Measurements from ENCODE around the gene PKNOX2.

Gene PKNOX2

GRCh38 chr11:125190566-125190965, 26.0 kb downstream of the PKNOX2 start:
- no peak for DNase-seq (ENCODE audit: low spot score)
- TF ChIP-seq CTCF (IDR thresholded peaks at IDR 0.05; ENCODE audit: extremely low read depth, missing control alignments) = no peak

GRCh38 chr11:125192183-125192582, 27.6 kb downstream of the PKNOX2 start:
- TF ChIP-seq CTCF (IDR thresholded peaks at IDR 0.05; ENCODE audit: extremely low read depth, missing control alignments) = no peak
- no peak for DNase-seq (ENCODE audit: low spot score)

- TF ChIP-seq CTCF (IDR thresholded peaks at IDR 0.05; ENCODE audit: extremely low read depth, missing control alignments) = no peak
- DNase-seq (ENCODE audit: low spot score) = no peak
These were observed 28.3 kb downstream of the PKNOX2 start for GRCh38 chr11:125192717-125193415.

GRCh38 chr11:125193416-125193726, 28.8 kb downstream of the PKNOX2 start:
- no peak for DNase-seq (ENCODE audit: low spot score)
- no peak for TF ChIP-seq CTCF (IDR thresholded peaks at IDR 0.05; ENCODE audit: extremely low read depth, missing control alignments)

GRCh38 chr11:125193841-125194240, 29.3 kb downstream of the PKNOX2 start:
- no peak for DNase-seq (ENCODE audit: low spot score)
- TF ChIP-seq CTCF (IDR thresholded peaks at IDR 0.05; ENCODE audit: extremely low read depth, missing control alignments) = no peak

- DNase-seq (ENCODE audit: low spot score) = no peak
- no peak for TF ChIP-seq CTCF (IDR thresholded peaks at IDR 0.05; ENCODE audit: extremely low read depth, missing control alignments)
These were observed 35.4 kb downstream of the PKNOX2 start for GRCh38 chr11:125199915-125200314.

- no peak for TF ChIP-seq CTCF (IDR thresholded peaks at IDR 0.05; ENCODE audit: extremely low read depth, missing control alignments)
These were observed 35.9 kb downstream of the PKNOX2 start for GRCh38 chr11:125200441-125200840.

More at GRCh38 chr11:125200441-125200840, 35.9 kb downstream of the PKNOX2 start:
- DNase-seq (ENCODE audit: low spot score) = no peak

Measured in GM20000 (cell line).